ENCODE data around the gene KIAA1614.

Gene KIAA1614

DNA sequence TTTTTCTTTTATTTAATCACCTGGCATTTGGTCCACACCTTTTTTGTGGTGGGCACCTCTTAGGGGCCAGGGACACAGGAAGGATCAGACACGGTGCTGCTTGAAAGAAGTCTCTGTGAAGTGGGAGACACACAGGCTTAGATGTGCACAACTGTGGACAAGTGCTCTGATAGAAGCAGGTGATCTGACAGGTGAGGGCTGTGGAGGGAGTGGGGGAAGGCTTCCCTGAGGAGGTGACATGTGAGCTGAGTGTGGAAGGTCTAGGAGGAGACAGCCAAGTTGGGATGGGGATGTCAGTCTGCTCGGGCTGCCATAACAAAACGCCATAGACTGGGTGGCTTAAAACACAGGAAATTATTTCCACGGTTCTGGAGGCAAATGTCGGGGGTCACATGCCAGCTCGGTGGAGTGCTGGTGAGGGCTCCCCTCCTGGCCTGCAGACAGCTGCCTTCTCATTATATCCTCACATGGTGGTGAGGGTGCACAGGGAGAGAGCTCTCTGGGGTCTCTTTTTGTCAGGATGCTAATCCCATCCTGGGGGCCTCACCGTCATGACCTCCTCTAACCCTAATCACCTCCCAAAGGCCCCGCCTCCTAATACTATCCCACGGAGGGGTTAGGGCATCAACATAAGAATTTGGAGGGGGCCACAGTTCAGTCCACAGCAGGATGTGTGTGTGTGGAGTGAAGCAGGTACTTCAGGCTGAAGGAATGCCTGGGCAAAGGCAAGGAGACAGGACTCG, 5.2 kb upstream of the KIAA1614 start:
- peaks cover 9% of the 10 kb centered on the region for H3K27me3 ChIP-seq (ENCODE audit: insufficient read depth, low read length, poor library complexity)
- no peak overlapping the region for H3K9ac ChIP-seq (ENCODE audit: low read depth, low read length)
- H3K27ac ChIP-seq (ENCODE audit: low read length) = 0 out of 2 replicates have a peak overlapping the region, but pooled peaks have one; percentile 23
- DNase-seq (no peak), ATAC-seq (ENCODE audit: insufficient read depth, low read depth) (no peak)
- H3K9me3 ChIP-seq (ENCODE audit: insufficient read depth, low read length, severe bottlenecking) = no peaks in the 10 kb centered on the region
- no peaks in the 10 kb centered on the region for H3K36me3 ChIP-seq (ENCODE audit: insufficient read depth, low read length)
- TF ChIP-seq EZH2 (IDR thresholded peaks at IDR 0.05; ENCODE audit: borderline replicate concordance, low read depth, low read length, severe bottlenecking) = no peak
- TF ChIP-seq, protein P1, sequence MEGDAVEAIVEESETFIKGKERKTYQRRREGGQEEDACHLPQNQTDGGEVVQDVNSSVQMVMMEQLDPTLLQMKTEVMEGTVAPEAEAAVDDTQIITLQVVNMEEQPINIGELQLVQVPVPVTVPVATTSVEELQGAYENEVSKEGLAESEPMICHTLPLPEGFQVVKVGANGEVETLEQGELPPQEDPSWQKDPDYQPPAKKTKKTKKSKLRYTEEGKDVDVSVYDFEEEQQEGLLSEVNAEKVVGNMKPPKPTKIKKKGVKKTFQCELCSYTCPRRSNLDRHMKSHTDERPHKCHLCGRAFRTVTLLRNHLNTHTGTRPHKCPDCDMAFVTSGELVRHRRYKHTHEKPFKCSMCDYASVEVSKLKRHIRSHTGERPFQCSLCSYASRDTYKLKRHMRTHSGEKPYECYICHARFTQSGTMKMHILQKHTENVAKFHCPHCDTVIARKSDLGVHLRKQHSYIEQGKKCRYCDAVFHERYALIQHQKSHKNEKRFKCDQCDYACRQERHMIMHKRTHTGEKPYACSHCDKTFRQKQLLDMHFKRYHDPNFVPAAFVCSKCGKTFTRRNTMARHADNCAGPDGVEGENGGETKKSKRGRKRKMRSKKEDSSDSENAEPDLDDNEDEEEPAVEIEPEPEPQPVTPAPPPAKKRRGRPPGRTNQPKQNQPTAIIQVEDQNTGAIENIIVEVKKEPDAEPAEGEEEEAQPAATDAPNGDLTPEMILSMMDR (IDR thresholded peaks at IDR 0.05; ENCODE audit: borderline replicate concordance, extremely low read depth, low read length, poor library complexity, severe bottlenecking) = no peak
- H2AFZ ChIP-seq (ENCODE audit: low read depth, low read length) = no peak overlapping the region
- H3K79me2 ChIP-seq (ENCODE audit: insufficient read depth, low read length) = no peaks in the 10 kb centered on the region
- no peaks in the 10 kb centered on the region for H3K4me1 ChIP-seq (ENCODE audit: insufficient read depth, low read length)
- no peak overlapping the region for H3K4me3 ChIP-seq (ENCODE audit: low read depth in 1 of 2, low read length in 2 of 2)
- H3K4me2 ChIP-seq (ENCODE audit: insufficient read depth, low read length) = no peak overlapping the region
- no peaks in the 10 kb centered on the region for H4K20me1 ChIP-seq (ENCODE audit: insufficient read depth, low read length)

DNA sequence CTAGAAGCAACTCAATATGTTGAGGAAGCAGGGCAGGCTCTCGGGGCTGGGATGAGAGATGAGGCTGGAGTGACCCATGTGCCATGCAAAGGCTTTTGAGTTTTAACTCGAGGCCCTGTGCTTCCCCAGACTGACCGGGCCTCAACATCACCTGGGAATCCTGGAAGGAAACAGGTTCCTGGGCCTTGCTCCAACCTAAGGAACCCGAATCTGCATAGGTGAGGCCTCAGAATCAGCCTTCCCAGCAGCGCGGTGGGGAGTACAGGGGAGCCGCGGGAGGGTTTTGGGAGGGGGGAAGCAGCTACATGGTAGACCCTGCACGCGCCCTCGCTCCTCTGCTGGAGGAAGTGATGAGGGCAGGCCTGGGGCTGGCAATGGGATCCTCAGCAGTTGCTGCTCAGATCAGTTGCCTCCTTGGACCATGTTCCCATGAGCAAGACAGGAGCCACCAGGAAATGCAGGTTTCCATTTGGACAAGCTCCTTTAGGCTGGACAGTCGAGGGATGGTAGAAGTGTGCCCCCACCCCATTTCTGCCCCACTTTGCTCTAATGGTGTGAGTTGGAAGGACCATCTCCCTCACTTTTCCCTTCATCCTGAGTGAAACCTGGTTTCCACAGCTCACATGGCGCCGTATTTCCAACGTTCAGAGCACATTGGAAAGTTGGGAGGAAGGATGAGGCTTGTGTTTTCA, 4.5 kb upstream of the KIAA1614 start:
- Histone ChIP-seq H3K27me3 (ENCODE audit: insufficient read depth, low read length, poor library complexity) (peaks cover 11% of the 10 kb centered on the region), H3K4me2 (ENCODE audit: insufficient read depth, low read length) (no peak overlapping the region), H4K20me1 (ENCODE audit: insufficient read depth, low read length) (no peaks in the 10 kb centered on the region), H3K9me3 (ENCODE audit: insufficient read depth, low read length, severe bottlenecking) (no peaks in the 10 kb centered on the region), H3K9ac (ENCODE audit: low read depth, low read length) (no peak overlapping the region), H3K36me3 (ENCODE audit: insufficient read depth, low read length) (no peaks in the 10 kb centered on the region), H3K4me3 (ENCODE audit: low read depth in 1 of 2, low read length in 2 of 2) (no peak overlapping the region), H3K4me1 (ENCODE audit: insufficient read depth, low read length) (no peaks in the 10 kb centered on the region), H3K79me2 (ENCODE audit: insufficient read depth, low read length) (no peaks in the 10 kb centered on the region), H2AFZ (ENCODE audit: low read depth, low read length) (no peak overlapping the region), H3K27ac (ENCODE audit: low read length) (0 out of 2 replicates have a peak overlapping the region, but pooled peaks have one; percentile 23)
- ATAC-seq (ENCODE audit: insufficient read depth, low read depth) (peak; percentile 23; the same call in 1 of the 3 replicates), DNase-seq (peak; percentile 7)
- no peak for TF ChIP-seq EZH2 (IDR thresholded peaks at IDR 0.05; ENCODE audit: borderline replicate concordance, low read depth, low read length, severe bottlenecking)
- TF ChIP-seq, protein P1 (IDR thresholded peaks at IDR 0.05; ENCODE audit: borderline replicate concordance, extremely low read depth, low read length, poor library complexity, severe bottlenecking) = no peak

DNA sequence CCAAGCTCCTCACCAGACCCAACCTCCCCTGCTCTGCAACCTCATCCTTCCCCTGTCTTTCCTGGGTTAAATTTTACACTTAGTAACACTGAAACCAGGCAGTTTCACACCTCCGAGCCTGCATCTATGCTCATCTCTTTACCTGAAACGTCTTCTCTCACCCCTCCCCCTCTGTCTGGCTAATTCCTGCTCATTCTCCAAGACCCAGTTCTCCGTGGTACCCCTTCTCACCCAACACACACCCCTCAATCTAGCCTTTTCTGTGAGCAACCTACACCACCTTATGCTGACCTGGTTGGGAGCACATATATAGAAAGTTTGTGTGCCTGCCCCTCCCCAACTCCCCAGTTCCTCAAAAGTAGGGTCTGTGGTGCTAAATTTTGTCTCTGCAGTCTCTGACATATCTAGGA, 3.7 kb upstream of the KIAA1614 start:
- ATAC-seq (ENCODE audit: insufficient read depth, low read depth) = no peak
- H2AFZ ChIP-seq (ENCODE audit: low read depth, low read length) = no peak overlapping the region
- H3K9ac ChIP-seq (ENCODE audit: low read depth, low read length) = no peak overlapping the region
- no peaks in the 10 kb centered on the region for H4K20me1 ChIP-seq (ENCODE audit: insufficient read depth, low read length)
- H3K4me1 ChIP-seq (ENCODE audit: insufficient read depth, low read length) = no peaks in the 10 kb centered on the region
- no peaks in the 10 kb centered on the region for H3K36me3 ChIP-seq (ENCODE audit: insufficient read depth, low read length)
- no peak overlapping the region for H3K27ac ChIP-seq (ENCODE audit: low read length)
- H3K79me2 ChIP-seq (ENCODE audit: insufficient read depth, low read length) = no peaks in the 10 kb centered on the region
- DNase-seq = peak; percentile 1
- H3K27me3 ChIP-seq (ENCODE audit: insufficient read depth, low read length, poor library complexity) = peaks cover 11% of the 10 kb centered on the region
- TF ChIP-seq EZH2 (IDR thresholded peaks at IDR 0.05; ENCODE audit: borderline replicate concordance, low read depth, low read length, severe bottlenecking) = no peak
- TF ChIP-seq, protein P1 (IDR thresholded peaks at IDR 0.05; ENCODE audit: borderline replicate concordance, extremely low read depth, low read length, poor library complexity, severe bottlenecking) = no peak
- H3K9me3 ChIP-seq (ENCODE audit: insufficient read depth, low read length, severe bottlenecking) = no peaks in the 10 kb centered on the region
- H3K4me3 ChIP-seq (ENCODE audit: low read depth in 1 of 2, low read length in 2 of 2) = no peak overlapping the region
- H3K4me2 ChIP-seq (ENCODE audit: insufficient read depth, low read length) = no peak overlapping the region
